SU-DHL-6 (cell line): ENCODE data around the gene MAD2L1BP.

Experiments used
- H2AFZ ChIP-seq: fragments of 200-600 bp; sonication (generic); 2 replicates; pipeline ENCODE4 v1.6.1; 2014; ENCODE audit warnings: low read depth, mild to moderate bottlenecking, moderate library complexity, mixed read lengths, antibody characterized with exemption, low read length; ENCODE audit not compliant: severe bottlenecking
- H3F3A ChIP-seq: fragments of 200-600 bp; shearing (Covaris generic); 2 replicates; pipeline ENCODE4 v1.6.0; 2016; ENCODE audit warnings: antibody characterized with exemption, mild to moderate bottlenecking; ENCODE audit not compliant: insufficient read depth
- H3K27ac ChIP-seq: fragments of 200-600 bp; sonication (generic); 2 replicates; pipeline ENCODE4 v1.5.1; 2016; ENCODE audit warnings: low read depth, mild to moderate bottlenecking, low read length, moderate library complexity, mixed read lengths
- H3K27me3 ChIP-seq: fragments of 200-600 bp; sonication (generic), shearing (Covaris generic); 2 replicates; pipeline ENCODE4 v1.6.0; 2014; ENCODE audit warnings: mild to moderate bottlenecking, low read length
- H3K36me3 ChIP-seq: fragments of 200-600 bp; sonication (generic); 2 replicates; pipeline ENCODE4 v1.6.1; 2014; ENCODE audit warnings: mild to moderate bottlenecking, low read length, mixed read lengths
- H3K4me2 ChIP-seq: fragments of 300-600, 200-600 bp; shearing (Covaris generic), sonication (generic); 2 replicates; pipeline ENCODE4 v1.6.0; 2014; ENCODE audit warnings: low read length, low read depth, mild to moderate bottlenecking; ENCODE audit not compliant: poor library complexity, severe bottlenecking
- H3K4me3 ChIP-seq: fragments of 200-600 bp; sonication (generic); 2 replicates; pipeline ENCODE4 v1.5.1; 2014; ENCODE audit warnings: antibody characterized with exemption, low read length, mild to moderate bottlenecking, mixed read lengths; ENCODE audit not compliant: insufficient read depth, poor library complexity, severe bottlenecking
- H3K79me2 ChIP-seq: fragments of 200-600 bp; sonication (generic); 2 replicates; pipeline ENCODE4 v1.6.1; 2014; ENCODE audit warnings: mild to moderate bottlenecking, low read length, moderate library complexity; ENCODE audit not compliant: insufficient read depth
- H3K9ac ChIP-seq: fragments of 200-600 bp; sonication (generic); 2 replicates; pipeline ENCODE4 v1.7.0; 2014; ENCODE audit warnings: mild to moderate bottlenecking, low read length
- H3K9me2 ChIP-seq: fragments of 200-600 bp; sonication (generic); replicated peaks from 2 replicates; pipeline ENCODE4 v1.6.1; 2014; ENCODE audit warnings: low read length; ENCODE audit not compliant: insufficient read depth
- H3K9me3 ChIP-seq: fragments of 200-600 bp; sonication (generic); 2 replicates; pipeline ENCODE4 v1.6.1; 2014; ENCODE audit warnings: low read length, mixed read lengths; ENCODE audit not compliant: insufficient read depth
- H4K20me1 ChIP-seq: fragments of 200-600 bp; sonication (generic); 2 replicates; pipeline ENCODE4 v1.6.1; 2014; ENCODE audit warnings: low read depth, mild to moderate bottlenecking, antibody characterized with exemption, low read length, moderate library complexity, mixed read lengths
- EZH2phosphoT487 ChIP-seq: fragments of 200-600 bp; sonication (generic), shearing (Covaris generic); conservative IDR thresholded peaks from 2 replicates; pipeline ENCODE4 v1.6.1; 2018; ENCODE audit warnings: mild to moderate bottlenecking, antibody characterized with exemption, low read length, moderate library complexity, mixed read lengths
- TF ChIP-seq, protein P1 (sequence below): fragments of 200-600 bp; sonication (generic); IDR thresholded peaks from one replicate; pipeline ENCODE4 v1.5.1; 2017; ENCODE audit warnings: antibody characterized with exemption, mild to moderate bottlenecking, low read length, moderate library complexity; ENCODE audit not compliant: insufficient read depth, poor library complexity, severe bottlenecking

The MAD2L1BP gene

DNA sequence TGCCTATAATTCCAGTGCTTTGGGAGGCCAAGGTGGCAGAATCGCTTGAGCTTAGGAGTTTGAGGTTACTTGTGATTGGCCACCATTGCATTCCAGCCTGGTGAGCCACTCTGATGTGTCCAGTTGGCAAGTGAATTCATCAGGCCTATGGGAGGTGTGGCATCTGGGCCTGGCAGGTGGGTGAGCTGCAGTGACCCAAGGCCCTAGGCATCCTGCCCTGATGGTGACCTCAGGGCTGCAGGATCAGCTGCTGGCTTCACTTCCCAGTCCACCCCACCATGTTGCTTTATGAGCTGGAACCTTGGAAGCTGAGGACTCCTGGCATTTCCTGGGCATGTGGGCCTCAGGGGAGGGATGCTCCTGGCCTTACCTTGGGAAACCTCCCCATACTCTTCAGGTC lies 29.7 kb downstream of the MAD2L1BP start:
- H3K4me2 ChIP-seq: no peak overlapping the region
- H3K4me3 ChIP-seq: no peak overlapping the region
- H3K27me3 ChIP-seq: no peaks in the 10 kb centered on the region
- no peak overlapping the region for H3K9ac ChIP-seq
- no peaks in the 10 kb centered on the region for H3K79me2 ChIP-seq
- H3K9me3 ChIP-seq: no peaks in the 10 kb centered on the region
- H3F3A ChIP-seq: no peaks in the 10 kb centered on the region
- H2AFZ ChIP-seq: no peak overlapping the region
- H3K9me2 ChIP-seq: no peaks in the 10 kb centered on the region
- no peak overlapping the region for H3K27ac ChIP-seq
- TF ChIP-seq EZH2phosphoT487: no peak
- TF ChIP-seq, protein P1, sequence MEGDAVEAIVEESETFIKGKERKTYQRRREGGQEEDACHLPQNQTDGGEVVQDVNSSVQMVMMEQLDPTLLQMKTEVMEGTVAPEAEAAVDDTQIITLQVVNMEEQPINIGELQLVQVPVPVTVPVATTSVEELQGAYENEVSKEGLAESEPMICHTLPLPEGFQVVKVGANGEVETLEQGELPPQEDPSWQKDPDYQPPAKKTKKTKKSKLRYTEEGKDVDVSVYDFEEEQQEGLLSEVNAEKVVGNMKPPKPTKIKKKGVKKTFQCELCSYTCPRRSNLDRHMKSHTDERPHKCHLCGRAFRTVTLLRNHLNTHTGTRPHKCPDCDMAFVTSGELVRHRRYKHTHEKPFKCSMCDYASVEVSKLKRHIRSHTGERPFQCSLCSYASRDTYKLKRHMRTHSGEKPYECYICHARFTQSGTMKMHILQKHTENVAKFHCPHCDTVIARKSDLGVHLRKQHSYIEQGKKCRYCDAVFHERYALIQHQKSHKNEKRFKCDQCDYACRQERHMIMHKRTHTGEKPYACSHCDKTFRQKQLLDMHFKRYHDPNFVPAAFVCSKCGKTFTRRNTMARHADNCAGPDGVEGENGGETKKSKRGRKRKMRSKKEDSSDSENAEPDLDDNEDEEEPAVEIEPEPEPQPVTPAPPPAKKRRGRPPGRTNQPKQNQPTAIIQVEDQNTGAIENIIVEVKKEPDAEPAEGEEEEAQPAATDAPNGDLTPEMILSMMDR: no peak
- H3K36me3 ChIP-seq: no peaks in the 10 kb centered on the region
- no peaks in the 10 kb centered on the region for H4K20me1 ChIP-seq

DNA sequence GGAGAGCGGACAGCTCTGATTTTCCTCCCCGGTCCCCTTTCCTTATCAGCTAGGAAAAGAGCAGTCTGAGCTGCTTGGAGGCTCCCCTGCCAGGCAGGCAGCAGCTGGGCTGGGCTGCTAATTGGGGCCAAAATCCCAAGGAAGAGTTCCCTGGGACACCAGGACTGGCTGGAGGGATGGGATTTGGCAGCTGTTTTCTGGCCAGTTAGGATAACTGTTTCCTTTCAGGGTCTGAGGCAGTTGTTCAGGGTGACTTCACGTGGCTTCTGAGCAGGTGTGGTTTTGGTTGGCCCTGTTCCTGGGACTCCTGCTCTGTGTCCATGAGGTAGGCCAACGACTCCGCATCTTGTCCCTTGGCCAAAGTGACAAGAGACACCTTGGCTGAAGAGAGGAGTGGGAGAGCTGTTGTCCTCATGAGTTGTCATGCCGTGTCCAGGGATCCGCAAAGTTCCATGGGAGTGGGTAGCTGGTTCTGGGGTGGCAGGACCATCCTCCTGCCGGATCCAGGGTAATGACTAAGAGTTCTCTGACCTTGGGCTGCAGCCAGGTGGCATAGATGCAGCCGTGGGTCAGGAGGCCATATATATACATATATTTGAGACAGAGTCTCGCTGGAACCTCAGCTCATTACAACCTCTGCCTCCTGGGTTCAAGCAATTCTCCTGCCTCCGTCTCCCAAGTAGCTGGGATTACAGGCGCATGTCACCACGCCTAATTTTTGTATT lies 30.7 kb downstream of the MAD2L1BP start:
- Histone ChIP-seq H3K36me3 (no peaks in the 10 kb centered on the region), H3F3A (no peaks in the 10 kb centered on the region), H3K27ac (no peak overlapping the region), H3K4me2 (no peak overlapping the region), H3K9me3 (no peaks in the 10 kb centered on the region), H3K4me3 (no peak overlapping the region), H3K79me2 (no peaks in the 10 kb centered on the region), H3K27me3 (no peaks in the 10 kb centered on the region), H3K9ac (no peak overlapping the region), H3K9me2 (no peaks in the 10 kb centered on the region), H4K20me1 (no peaks in the 10 kb centered on the region), H2AFZ (no peak overlapping the region)
- TF ChIP-seq, protein P1: no peak
- TF ChIP-seq EZH2phosphoT487: no peak

DNA sequence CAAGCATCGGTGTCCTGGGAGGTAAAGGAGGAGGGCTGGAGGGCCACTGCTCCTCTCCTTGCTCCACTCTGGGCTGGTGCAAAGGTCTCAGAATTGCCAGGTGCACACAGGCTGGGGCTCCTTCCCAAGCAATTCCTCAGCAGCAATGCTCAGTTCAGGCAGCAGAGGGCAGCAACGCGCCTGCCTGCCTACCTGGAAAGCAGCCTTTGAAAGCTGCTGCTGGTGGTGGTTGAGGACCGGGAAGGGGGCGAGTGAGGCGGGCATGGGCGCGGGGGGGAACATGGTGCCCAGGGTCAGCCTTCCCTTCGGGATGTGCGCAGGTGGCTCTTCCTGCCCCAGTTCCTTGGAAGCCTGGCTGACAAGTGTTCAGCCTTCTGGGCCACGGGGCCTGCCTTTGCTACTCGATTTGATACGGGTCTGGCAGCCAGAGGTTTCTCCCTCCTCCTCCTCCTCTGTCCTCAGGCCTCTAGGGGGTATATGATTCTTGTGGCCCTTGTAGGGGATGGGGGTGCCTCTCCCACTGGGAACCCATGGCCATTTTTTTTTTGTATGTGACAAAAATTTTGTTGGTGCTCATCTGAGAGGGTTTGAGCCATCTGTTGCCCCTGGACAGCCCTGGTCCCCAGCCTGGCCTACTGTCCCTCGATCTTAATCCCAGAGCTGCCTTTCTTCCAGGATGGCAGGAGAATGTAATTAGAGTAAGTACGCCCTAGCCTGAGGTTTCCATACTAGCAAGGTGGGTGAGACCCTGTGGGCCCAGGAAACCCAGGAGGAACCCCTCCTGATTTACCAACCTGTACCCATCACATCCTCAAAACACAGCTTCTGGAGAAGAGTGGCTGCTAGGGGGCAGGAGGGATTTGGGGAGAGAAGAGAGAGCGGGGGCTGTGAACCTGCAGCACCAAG lies 31.9 kb downstream of the MAD2L1BP start:
- TF ChIP-seq, protein P1: peak; percentile 97
- no peak for TF ChIP-seq EZH2phosphoT487

More for the DNA sequence above, 31.9 kb downstream of the MAD2L1BP start:
- H3F3A ChIP-seq: no peaks in the 10 kb centered on the region
- H4K20me1 ChIP-seq: no peaks in the 10 kb centered on the region
- H3K9me3 ChIP-seq: no peaks in the 10 kb centered on the region
- no peak overlapping the region for H3K4me2 ChIP-seq
- H3K4me3 ChIP-seq: no peak overlapping the region
- H3K79me2 ChIP-seq: no peaks in the 10 kb centered on the region
- H3K9me2 ChIP-seq: no peaks in the 10 kb centered on the region
- H3K27ac ChIP-seq: no peak overlapping the region
- H3K36me3 ChIP-seq: no peaks in the 10 kb centered on the region
- H3K27me3 ChIP-seq: no peaks in the 10 kb centered on the region
- no peak overlapping the region for H2AFZ ChIP-seq
- H3K9ac ChIP-seq: peak overlapping the region; percentile 1; the same call in 1 of the 2 replicates
